RPMI8226 (cell line): Measurements from ENCODE around the gene DACT2.

Experiments
- DNase-seq: peaks from one replicate; pipeline ENCODE4 v3.0.0-alpha.2; 2015

Gene DACT2

GRCh38 chr6:168261234-168261633 is 58.3 kb downstream of the DACT2 start:
- no peak for DNase-seq

GRCh38 chr6:168260420-168260987 is 59.1 kb downstream of the DACT2 start:
- no peak for DNase-seq

GRCh38 chr6:168258795-168259194 is 60.8 kb downstream of the DACT2 start:
- DNase-seq, result no peak

- no peak for DNase-seq
These were observed 62.6 kb downstream of the DACT2 start for GRCh38 chr6:168256940-168257339.
